ENCODE data around the gene MTMR3.

GRCh38 chr22:29977107-29977506, 94.1 kb downstream of the MTMR3 start:
- TF ChIP-seq POLR2A (IDR thresholded peaks at IDR 0.05), result no peak
- TF ChIP-seq, protein P1, sequence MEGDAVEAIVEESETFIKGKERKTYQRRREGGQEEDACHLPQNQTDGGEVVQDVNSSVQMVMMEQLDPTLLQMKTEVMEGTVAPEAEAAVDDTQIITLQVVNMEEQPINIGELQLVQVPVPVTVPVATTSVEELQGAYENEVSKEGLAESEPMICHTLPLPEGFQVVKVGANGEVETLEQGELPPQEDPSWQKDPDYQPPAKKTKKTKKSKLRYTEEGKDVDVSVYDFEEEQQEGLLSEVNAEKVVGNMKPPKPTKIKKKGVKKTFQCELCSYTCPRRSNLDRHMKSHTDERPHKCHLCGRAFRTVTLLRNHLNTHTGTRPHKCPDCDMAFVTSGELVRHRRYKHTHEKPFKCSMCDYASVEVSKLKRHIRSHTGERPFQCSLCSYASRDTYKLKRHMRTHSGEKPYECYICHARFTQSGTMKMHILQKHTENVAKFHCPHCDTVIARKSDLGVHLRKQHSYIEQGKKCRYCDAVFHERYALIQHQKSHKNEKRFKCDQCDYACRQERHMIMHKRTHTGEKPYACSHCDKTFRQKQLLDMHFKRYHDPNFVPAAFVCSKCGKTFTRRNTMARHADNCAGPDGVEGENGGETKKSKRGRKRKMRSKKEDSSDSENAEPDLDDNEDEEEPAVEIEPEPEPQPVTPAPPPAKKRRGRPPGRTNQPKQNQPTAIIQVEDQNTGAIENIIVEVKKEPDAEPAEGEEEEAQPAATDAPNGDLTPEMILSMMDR (IDR thresholded peaks at IDR 0.05), result no peak
